CD1c-positive myeloid dendritic cell (primary cell): ENCODE data around the gene ITPK1.
A peak's percentile ranks its signal among the peaks of the same experiment; 100 is the strongest.

Experiments
- DNase-seq: peaks from one replicate; pipeline ENCODE4 v3.0.0-alpha.2; 2016; ENCODE audit errors: extremely low spot score

The ITPK1 gene

DNA sequence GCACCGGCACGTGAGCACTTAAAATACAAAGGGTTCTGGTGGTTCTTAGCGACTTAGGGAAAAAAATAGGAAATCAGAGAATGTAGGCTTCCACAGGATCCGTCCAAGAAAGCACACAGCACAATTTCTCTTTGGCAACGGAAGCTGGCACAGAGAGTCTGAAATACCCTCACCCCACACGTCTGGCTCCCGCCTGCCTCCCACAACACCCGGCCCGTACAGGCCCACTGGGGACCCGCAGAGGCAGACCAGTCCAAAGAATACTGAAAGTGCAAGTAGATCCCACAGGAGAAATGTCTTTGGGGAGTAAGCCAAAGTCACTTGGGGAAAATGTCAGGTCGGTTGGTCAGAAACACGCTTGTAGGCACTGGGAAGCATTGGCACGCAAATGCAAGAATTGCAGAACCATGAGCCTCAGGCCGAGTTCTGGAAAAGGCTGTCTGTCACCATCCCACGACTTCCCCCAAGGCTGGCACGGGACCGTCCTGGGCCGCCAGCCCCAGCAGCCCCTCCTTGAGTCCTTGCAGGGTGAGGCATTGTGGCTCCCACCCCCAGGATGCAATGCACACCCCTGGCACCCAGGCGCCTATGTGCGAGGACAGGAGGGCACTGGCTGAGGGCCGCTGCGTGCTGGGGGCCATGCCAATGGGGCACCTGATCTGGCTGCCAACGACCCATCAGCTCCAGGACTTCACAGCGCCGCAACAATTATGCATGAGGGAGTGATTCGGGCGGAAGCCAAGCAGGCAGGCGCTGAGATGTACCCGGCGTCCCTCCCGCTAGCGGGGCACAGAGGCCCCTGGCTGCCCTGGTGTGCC is 163.0 kb downstream of the ITPK1 start:
- peak; percentile 80 for DNase-seq

DNA sequence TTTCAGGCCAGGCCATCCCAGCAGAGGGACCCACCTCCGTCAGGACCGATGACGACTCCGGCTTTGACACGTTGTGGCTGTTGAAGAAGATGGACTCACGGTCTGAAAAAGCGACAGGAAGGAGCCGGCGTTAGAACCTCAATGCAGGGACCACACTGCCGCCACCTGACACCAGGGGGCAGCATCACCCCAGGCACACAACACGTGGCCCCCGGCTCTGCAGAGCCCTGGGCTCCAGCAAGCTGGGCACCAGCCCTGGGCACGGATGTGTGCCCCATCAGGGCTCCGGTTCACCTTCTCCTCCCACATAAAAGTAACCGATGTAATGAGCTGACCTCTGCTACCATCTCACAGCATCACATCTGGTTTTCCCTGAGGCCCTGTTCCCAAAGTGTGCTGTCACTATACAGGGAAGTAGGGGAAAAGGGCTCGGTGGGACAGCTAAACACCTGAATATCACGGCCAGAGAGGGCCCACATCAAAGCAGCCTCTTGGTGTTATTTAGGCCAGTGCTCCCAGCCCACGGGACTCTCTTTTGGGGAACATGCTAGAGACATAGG is 163.7 kb downstream of the ITPK1 start:
- peak; percentile 77 for DNase-seq

DNA sequence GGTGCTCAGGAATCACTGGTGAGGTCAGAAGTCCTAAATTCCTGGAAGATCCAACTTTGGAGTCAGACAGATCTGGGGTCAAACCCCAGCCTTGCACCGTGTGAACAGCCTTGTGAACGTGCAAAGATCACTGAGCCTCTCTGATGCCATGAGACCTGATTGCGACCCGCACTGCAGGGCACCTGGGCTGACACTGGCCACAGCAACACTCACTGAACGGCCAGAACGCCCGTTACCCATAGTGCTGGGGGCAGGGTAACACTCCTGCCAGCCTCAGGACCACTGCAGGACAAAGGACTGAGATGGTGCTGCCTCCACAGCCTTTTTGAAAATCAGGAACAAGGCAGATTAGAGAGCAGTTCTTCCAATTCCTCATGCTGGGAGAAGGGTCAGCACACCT is 164.5 kb downstream of the ITPK1 start:
- no peak for DNase-seq

DNA sequence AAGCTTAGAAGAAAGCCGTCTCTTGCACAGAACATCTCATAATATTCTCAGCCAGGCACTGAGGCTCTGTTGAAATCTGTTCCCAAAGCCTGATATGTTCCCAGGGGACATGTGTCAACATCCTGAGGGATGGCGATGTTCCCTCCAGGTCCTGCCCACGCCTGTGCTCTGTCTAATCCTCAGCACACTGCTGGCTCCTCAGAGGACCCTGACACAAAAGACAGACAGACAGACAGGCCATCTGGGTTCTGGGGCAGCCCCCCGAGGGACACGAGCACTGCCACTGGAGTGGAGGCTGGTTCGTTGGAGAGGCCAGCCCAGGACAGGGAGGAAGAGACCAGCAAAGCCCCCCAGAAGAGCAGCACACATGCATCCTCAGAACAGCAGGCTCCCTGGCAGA is 165.0 kb downstream of the ITPK1 start:
- DNase-seq = no peak

DNA sequence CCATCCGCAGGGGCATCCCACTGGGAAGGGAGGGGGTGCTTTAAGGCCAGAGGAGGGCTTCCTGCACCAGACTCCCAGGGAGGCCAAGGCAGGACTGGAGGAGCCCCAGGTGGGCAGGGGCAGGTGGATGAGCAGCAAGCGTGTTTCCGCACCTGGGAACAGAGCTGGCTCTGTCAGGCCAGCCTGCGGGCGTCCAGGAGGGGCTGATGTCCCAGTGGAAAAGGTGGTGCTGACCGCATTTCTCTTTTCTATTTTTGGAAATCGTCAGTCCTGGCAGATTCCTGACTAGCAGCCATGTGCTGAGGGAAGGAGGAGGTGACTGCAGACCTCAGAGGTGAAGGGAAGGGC is 165.6 kb downstream of the ITPK1 start:
- no peak for DNase-seq

DNA sequence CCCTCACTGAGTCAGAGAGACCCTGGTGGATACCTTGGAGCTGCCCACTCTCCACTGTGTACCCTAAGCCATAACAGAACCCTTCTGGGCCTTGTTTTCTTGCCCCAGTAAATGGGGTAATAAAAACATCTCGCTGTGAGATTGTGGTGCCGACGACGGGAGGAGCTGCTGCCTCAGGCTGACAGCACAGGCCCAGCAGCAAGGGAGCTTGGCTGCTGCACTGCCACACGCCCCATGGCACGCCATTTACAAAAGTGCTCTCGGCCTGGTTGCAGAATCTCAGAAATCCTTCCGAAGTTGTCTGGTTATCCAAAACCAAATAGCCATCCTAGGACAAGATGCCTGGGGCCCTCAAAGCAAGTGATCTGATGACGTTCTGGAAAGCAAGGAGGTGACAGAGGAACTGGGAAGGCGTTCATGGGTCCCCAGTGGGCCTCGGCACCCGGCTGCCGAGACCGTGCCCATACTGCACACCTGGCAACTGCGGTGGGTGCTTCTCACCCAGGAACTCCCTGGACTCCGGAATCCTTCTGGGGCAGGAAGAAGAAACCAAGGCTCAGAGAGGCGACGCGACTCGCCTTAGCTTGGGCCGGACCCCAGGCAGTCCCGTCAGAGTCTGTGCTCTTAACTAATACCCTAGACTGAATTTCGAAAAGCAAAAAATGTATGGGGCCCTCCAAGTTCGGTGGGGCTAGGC is 166.1 kb downstream of the ITPK1 start:
- DNase-seq = no peak

DNA sequence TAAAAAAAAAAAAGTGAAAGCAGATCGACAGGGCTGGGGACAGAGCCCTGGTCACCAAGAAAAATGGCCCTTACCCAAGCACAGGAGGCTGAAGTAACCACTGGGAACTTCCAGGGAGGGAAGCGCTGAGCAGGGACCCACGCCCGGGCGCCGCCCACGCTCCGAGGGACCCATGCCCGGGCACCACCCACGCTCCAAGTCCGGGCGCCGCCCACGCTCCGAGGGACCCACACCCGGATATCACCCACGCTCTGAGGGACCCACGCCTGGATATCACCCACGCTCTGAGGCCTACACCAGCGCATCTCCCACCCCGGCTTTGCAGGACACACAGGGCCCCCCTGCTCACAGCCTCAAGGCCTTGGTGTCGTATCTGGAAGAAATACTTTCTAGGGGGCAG is 167.1 kb downstream of the ITPK1 start:
- DNase-seq = no peak

DNA sequence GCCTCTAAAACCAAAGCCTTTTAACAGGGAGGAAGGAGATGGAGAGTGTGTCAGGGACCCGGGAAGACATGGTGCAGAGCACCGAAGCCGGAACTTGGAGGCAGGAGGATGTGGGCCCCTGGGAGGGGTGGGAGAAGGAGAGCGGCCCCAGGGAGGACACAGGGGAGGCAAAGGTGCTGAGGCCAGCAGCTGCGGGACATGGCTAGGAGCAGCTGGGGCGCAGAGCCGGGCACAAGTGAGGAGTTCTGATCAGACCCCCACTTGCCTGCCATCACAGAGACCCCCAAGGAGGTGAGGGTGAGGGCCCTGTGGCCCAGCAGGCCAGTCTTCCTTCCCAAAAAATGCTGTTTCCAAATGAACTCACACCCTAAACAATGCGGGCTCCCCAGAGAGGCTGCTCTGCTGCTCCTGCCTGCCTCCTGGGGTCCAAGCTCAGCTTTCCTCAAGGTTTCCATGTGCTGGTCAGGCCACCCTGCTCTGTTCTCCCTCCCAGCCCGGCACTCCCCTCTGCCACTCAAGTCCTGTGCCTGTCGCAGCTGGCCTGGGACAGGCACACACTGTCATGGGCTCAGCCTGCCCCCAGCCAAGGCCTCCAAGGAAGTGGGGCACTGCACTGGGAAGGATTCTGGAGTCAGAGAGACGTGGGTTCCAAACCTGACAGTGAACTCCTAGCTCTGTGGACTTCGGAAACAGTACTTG is 168.7 kb downstream of the ITPK1 start:
- DNase-seq = no peak

DNA sequence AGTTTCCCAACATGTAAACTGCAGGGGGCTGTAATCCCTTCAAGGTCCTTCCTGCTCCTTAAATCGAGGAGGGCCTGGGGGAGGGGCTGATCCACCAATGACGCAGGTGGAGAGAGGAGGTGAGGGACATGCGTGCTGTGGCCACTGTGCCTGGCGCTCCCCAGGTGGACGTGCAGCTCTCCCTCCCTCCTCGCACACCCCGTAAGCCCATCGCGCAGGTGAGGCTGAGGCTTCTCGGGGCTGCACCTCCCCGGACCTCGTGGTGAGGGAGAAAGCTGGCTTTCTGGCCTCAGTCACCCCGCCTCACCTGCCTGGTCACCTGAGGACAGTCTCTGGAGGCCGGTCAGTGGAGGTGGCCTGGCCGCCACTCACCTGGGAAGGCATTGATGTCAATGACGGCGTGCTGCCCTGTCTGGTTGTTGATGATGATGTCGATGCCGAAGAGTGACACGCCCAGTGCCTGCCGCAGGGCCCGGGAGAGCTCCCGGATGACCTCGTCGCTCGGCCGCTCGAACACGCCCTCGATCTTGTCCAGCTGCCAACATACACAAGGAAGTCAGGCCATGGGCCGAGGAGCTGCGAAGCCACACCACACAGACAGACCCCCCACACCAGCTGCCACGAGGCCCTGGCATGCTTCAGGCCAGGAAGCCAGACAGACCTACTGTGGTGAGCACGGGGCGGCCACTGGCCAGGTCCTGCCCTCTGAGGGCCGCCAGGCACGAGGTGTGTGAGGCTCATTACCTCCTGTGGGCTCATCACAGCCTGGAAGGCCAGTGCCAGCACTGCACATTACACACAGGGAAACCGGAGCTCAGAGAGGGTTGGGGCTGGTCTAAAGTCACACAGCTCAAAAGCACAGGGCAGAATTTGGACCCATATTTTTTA is 169.5 kb downstream of the ITPK1 start:
- DNase-seq = no peak

DNA sequence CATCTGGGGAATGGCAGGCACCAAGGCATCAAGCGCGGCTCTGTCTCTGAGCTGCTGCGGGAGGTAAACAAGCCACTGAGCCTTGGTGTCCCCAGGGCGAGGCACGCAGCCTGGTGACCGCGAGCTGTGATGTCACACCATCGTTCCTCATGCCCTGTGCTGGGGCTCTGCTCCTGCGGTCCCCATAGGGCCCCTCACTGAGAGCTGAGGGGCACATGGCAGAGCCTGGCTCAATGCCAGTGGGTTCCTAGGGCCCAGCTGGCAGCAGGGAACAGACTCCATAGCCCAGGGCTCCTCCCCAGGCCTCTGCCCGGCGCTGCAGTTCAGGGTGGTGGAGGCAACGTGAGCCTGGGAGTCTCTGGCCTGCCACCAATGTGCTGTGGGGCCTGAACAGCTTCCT is 170.2 kb downstream of the ITPK1 start:
- no peak for DNase-seq

DNA sequence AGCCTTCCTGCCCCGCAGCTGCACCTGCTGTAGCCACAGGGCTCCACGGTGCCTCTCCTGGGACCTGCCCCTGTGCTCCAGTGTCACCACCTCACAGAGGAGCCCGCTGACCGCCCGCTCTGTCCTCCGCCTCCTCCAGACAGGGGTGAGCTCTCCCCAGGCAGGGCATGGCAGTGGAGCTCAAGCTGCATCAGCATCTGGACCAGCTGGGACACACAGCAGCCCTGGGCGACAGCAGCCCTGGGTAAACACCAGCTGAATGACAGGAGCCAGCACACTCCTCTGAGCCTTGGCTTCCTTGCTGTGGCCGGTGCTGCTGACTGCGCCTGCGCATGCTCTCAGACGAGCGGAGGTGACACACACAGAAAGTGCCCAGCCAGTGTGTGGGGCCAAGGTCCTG is 170.7 kb downstream of the ITPK1 start:
- no peak for DNase-seq

DNA sequence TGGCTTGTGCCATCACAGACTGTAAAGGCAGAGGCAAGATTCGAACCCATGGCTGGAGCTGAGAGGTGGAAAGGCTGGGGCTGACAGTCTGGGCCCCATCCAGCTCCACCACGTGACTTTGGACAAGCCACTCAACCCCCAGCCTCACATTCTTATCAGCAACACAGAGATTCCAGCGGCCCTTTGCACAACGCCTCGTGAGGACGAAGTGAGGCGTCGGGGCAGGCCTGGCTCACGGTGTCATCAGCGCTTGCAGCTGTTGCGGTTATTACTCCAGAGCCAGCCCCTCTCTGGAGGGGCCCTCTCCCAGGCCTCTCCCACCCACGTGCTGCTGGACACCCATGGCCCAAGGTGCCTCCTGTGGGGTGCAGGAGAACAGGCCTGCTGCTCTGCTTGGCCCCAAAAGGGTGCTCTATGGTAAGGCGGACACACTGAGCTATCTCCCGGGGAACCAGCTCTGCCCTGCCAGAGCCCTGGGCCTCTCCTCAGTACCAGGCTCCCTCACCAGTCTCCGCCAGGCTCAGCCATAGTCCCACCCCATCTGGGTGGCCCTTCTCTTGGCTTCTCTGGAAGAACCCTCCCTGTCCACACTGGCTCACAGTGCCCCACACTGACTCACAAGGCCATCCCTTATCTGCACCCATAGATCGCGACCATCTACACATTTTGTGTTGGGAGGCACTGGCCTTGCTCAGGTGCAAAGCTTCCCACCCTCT is 171.7 kb downstream of the ITPK1 start:
- no peak for DNase-seq

DNA sequence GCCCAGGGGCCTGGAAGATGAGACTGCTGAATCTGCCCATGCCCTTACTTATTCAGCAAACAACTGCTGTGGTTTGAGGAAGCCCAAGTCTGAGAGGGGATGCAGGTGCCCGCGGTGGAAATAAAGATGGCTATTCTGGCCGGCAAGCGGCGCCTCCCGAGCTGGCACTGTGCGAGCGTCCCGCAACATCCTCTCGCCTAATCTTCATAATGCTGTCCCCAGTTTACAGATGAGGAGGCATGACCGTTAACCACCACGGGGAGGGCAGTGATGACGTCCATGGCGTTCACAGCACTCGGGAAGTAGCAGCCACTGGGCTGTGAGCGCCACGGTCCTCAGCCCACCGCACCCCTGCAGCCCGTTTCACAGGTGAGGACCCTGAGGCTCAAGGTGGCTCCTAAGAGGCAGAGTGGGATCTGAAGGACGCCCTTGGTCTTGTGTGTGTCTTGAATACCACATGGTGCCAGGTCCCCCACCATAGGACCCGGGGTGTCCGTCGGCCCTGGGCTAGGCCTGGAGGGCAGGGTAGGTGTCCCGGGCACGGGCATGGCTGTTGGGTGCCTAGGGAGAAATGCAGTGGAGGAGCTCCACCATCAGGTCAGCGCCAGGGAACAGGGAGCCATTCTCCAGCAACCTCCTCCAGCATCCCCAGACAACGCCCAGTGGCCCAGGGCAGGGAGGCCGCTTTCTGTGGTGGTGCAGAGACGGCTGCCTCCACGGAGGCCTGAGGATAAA is 172.6 kb downstream of the ITPK1 start:
- no peak for DNase-seq

DNA sequence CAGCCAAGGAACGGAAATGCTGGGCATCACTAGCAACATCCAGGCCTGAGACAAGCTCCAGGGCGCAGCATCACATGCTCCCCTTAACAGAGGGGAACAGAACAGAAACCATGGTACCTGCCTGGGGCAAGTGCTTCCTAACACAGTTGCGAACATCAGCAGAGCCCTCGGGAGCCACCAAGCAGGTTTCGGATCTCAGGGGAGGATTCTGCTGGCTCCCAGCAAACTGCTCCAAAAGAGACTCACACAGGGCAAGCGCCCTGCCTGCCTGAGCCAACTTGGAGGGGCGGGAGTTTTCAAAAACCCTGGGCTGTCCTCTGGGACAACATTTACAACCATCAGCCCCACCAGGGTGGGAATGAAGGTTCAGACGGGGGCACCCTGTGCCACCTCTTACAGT is 173.1 kb downstream of the ITPK1 start:
- no peak for DNase-seq

DNA sequence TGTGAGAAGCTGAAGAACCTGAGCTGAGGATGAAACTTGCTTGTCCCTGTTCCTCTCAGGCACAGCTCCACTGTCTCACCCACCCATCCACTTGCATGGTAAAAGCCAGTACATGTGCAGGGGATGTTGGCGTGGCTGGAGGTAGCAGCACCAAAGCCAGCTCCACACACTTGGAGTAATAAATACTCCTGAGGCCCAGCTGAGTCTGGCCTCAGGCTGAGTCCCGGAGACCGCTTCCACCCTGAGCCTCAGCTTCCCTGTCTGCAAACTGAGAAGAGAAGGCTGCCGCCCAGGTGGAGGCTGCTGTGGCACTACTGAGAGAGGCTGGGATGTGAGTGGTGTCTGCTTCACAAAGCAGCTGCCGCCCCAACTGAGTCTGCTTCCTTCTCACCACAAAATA is 173.6 kb downstream of the ITPK1 start:
- no peak for DNase-seq

DNA sequence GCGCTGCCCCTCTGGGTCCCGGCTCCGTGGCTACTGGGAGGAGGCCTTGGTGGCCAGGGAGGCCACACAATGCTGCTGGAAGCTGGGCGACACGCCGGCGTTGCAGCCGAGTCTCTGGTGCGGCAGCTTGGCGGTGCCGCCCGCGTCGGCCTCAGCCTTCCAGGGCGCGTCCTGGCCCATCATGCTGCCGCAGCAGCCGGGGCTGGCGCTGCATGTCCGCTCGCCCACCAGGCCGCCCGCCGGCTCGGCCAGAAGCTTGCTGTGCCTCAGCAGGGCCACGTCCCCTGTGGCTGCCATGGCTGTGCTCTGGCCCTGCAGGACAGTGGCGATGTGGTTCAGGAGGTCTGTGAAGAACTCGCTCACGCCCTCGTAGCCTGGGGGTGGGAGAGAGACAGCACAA is 174.2 kb downstream of the ITPK1 start:
- DNase-seq = no peak

DNA sequence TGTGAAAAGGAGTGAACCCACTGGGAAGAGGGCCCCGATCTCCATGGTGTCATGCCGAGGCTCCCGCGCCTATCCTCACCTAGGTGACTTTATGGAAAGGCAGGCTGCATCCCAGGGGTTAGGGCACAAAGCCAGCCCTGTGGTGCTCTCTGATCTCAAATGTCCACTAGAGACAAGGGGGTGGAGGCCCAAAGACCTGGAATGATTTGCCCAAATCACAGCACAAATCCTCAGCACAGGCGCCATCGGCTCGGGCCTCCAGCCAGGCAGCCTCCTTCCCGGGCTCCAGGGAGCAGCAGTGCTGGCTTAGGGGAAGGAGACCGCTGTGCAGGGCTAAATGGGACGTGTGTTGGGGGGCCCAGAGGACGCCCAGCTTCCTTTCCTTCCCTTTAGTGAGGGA is 175.2 kb downstream of the ITPK1 start:
- DNase-seq = no peak

DNA sequence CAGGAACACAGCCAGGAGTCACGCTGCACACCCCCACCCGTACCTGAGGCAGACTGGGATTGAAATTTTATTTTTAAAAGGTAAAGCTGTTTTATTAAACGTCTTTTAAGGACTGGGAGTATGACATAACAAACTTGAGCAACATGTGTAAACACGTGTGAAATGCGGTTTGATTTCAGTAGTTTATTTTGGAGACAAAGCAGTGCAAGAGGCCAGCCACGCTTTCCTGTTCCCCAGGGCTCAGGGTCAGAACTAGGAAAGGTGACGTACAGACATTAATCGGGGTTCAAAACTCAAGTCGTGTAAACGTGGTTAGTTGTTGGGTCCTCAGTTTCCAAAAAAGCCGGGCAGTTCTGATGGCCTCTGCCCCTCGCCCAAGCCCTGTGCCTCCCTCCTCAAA is 176.0 kb downstream of the ITPK1 start:
- no peak for DNase-seq

DNA sequence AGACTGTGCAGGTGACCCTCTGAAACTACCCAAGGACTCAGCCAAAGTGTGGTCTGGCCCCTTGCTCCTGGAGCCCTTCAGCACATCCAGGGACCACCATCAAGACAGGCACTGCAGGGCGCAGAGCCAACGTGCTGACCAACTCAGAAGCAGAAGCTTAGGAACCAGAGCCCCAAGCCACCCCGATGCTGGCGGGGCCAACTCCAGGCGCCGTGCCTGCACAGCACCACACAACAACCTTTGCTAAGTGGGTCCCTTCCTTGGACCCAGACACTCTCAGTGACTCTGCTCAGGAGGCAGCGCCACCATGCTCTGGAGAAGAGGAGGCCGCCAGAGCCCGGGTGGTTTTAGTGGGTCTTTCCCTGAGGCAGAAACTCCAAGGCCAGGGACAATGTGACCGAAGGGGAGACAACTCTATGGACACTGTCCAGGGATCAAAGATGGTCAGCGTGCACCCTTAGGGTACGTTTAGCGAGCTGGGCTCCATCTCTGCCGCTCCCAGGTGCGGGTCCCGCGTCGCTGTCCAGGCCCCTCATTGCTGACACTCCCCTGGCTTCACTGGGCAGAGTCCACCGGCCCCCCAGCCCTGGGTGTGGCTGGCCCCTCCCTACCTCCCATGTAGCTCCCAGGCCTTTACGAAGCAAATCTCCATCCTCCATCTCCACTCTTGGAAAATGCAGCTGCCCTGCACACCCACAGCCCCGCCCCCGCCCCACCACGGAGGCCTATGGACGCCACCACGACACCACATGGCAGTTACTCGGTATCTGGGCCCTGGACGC is 176.6 kb downstream of the ITPK1 start:
- no peak for DNase-seq
